ENCODE measurements around the gene RHOF.

The RHOF gene

DNA sequence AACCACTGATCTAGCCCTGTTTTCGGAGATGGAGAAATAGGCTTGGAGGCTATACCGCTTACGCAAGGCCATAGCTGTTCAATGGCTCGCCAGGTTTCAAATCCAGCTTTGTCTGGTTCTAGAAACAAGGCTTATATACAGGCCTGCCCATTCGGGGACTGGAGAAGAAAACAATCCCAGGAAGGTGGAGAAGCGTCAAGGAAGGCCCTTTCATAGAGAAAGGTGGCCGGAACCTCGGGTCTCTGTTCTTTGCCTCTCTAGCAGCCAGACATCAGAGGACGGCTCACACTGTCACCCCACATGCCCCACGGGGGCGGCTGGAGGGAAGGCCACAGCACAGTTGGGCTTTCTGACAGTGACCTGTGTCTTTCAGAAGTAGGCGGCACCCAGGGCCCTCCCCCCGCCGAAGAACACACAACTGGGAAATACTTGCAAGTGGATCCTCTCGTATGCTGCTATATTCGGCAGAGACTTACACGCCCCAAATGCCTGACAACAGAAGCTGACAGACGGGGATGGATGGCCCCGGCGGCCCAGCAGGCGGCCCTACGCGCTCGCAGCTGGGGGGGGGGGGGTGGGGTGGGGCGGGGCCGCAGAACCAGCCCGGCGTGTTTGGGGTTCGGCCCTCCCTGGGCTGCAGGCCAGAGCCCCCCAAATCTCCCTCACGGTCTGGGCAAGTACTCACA is 5.8 kb upstream of the RHOF start:
- ChIA-PET CTCF (interaction anchor here (0.5 to 7.9 kb wide), 2 partner anchors 10 to 23 kb away, joined by 3 to 212 read pairs; no protein-coding TSS in a partner anchor), POLR2A (ENCODE audit: low non-redundant PET) (interaction anchor here (0.6 kb wide), 1 partner anchor 11 kb away, joined by 5 read pairs; no protein-coding TSS in a partner anchor)
- peak overlapping the region; percentile 100 for H3K27ac ChIP-seq
- peak; percentile 78 for DNase-seq (ENCODE audit: low spot score)
- TF ChIP-seq, protein P1, sequence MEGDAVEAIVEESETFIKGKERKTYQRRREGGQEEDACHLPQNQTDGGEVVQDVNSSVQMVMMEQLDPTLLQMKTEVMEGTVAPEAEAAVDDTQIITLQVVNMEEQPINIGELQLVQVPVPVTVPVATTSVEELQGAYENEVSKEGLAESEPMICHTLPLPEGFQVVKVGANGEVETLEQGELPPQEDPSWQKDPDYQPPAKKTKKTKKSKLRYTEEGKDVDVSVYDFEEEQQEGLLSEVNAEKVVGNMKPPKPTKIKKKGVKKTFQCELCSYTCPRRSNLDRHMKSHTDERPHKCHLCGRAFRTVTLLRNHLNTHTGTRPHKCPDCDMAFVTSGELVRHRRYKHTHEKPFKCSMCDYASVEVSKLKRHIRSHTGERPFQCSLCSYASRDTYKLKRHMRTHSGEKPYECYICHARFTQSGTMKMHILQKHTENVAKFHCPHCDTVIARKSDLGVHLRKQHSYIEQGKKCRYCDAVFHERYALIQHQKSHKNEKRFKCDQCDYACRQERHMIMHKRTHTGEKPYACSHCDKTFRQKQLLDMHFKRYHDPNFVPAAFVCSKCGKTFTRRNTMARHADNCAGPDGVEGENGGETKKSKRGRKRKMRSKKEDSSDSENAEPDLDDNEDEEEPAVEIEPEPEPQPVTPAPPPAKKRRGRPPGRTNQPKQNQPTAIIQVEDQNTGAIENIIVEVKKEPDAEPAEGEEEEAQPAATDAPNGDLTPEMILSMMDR (conservative IDR thresholded peaks at IDR 0.05; ENCODE audit: low read depth): no peak

DNA sequence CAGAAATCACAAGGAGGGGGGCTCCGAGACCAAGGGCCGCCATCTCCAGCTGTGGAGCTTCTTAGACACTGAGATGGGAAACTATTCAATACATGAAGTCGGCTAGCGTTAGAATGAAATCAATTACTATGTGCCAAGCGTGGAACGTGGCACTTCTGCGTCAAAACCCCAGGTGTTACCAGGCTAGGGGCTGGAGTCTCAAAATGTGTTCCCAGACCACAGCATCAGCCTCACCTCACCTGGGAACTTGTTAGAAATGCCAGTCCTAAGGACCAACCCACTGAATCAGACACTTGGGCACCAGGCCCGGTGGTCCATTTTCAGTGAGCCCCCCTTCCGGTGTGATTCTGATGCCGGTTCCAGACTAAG is 5.3 kb upstream of the RHOF start:
- peak overlapping the region; percentile 100 for H3K27ac ChIP-seq
- TF ChIP-seq, protein P1 (conservative IDR thresholded peaks at IDR 0.05; ENCODE audit: low read depth): no peak
- no peak for DNase-seq (ENCODE audit: low spot score)
- ChIA-PET CTCF (interaction anchor here (7.9 kb wide), 1 partner anchor 11 kb away, joined by 212 read pairs; no protein-coding TSS in a partner anchor), POLR2A (ENCODE audit: low non-redundant PET) (no interaction called here)

DNA sequence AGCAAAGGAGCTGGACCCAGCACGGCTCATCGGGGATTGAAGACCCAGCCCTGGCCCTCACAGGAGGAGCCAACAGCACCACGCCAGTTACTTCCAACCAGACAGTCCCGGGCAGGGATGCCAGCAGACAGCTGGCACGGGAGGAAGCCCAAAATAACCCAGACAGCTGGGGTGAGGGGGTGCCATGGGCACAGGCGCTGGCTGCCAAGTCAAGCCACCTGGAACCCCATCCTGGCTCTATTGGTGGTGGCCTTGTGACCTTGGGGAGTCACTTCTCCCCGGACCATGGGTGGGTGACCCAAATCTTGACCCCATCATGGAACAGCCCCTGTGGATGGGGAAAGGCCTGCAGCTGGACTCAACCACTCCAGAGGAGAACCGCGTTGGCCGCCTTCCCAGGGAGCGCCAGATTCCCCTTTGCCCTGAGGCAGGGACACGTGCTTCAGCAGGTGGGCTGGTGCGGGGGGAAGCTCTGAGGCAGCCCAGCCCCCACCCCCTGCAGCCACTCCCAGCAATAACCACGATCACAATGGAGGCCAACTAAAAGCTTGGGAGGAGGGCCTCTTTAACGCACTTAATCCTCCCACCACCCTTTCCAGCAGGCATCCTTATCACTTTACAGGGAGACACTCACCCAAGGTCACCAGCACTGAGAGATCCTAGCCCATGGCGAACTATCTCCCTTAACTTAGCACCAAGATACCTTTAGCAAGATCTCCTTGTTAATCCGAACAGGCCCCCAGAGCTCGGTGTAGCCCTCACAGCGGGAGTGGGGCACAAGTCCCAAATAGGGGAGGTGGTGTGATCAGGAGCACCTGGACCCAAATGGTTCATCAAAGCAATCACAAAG is 4.7 kb upstream of the RHOF start:
- CTCF ChIA-PET: interaction anchor here (0.6 to 7.9 kb wide), 3 partner anchors 11 to 569 kb away, joined by 4 to 212 read pairs (median 5); no protein-coding TSS in a partner anchor
- TF ChIP-seq, protein P1 (conservative IDR thresholded peaks at IDR 0.05; ENCODE audit: low read depth): no peak
- DNase-seq (ENCODE audit: low spot score): no peak
- peak overlapping the region; percentile 100 for H3K27ac ChIP-seq
- POLR2A ChIA-PET (ENCODE audit: low non-redundant PET): no interaction called here

DNA sequence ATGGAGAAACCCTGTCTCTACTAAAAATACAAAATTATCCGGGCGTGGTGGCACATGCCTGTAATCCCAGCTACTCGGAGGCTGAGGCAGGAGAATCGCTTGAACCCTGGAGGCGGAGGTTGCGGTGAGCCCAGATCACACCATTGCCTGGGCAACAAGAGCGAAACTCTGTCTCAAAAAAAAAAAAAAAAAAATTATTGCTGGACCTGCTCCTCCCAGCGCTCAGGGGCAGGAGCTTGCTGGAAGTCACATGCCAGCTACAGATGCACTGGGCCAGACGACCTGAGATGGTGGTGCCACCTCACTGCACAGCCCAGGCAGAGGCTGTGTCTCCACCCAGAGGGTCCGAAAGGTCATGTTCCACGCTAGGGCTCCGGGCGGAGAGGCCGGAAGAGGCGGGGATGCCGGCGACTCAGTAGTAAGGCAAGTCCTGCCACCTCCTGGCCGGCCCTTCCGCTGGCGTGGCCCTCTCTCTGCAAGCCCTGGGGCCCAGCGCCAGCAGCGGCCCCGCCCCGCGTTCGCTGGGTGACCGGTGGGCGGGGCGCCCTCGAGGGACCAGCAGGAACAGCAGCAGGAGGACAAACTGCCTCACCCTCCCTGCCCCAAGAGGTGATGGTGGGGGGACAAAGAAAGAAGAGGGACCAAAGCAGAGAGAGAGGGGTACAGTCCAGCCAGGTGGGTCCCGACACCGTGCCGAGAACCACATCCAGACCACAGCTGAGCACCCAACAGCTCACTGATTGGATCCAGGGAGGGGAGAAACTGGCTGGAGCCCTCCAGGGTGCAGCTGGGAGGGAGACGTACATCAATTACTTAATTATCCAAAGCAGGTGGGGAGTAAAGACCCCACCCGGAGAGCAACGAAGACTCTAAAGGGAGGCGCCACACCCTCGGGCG is 3.6 kb upstream of the RHOF start:
- ChIA-PET POLR2A (ENCODE audit: low non-redundant PET) (no interaction called here), CTCF (interaction anchor here (0.6 to 7.9 kb wide), 3 partner anchors 12 to 38 kb away, joined by 5 to 212 read pairs (median 155); no protein-coding TSS in a partner anchor)
- TF ChIP-seq, protein P1 (conservative IDR thresholded peaks at IDR 0.05; ENCODE audit: low read depth): 0 out of 2 replicates have a peak, but pooled peaks have one; percentile 25
- no peak for DNase-seq (ENCODE audit: low spot score)
- H3K27ac ChIP-seq: peak overlapping the region; percentile 100

DNA sequence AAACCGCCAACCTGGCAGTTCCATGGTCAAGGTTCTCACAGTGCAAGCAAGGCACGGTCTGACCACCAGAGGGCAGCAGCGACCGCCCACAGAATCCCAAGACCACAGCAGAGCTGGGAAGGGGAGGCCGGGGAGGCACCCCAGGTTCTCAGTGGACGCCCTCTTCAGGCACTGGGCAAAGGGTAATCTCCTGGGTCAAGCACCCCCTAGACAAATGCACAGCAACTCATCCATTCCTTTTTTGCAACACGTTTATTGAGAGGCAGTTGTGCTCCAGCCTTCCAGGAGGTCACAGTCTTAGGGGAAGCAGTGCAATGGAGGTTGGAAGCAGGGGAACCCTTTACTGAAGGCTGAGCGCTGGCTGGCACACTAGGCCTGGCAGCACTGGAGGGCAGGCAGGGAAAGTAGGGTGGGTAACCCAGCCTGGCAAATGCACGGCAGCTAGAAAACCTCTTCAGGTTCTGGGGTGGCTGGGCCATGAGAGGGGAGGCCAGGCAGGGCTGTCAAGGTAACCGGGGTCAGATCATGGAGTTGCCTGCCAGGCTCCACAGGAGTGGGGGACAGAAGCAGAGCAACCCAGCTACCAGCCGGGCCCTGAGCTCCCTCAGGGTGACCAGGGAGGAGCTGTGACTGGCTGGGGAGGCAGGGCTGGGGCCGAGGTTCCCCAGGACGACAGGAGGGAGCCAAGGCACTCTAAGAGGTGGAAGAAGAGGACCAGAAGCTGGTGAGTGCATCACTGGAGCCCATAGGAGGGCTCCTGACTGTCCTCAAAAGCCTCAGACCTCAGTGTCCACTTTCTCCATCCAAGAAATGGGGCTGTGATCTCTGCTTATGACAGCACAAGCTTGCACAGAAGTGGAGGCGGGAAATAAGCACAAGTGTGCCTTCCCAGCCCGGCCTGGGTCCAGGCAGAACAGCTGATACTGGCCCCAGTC is 1.8 kb upstream of the RHOF start:
- CTCF ChIA-PET: interaction anchor here (0.5 to 7.9 kb wide), 31 partner anchors 8 to 850 kb away, joined by 3 to 212 read pairs (median 5); partner anchors contain the start of genes PSMD9 and SETD1B
- peak overlapping the region; percentile 100 for H3K27ac ChIP-seq
- TF ChIP-seq, protein P1 (conservative IDR thresholded peaks at IDR 0.05; ENCODE audit: low read depth): peak; percentile 76
- peak; percentile 76 for DNase-seq (ENCODE audit: low spot score)
- POLR2A ChIA-PET (ENCODE audit: low non-redundant PET): interaction anchor here (1.1 to 2.2 kb wide), 2 partner anchors 17 to 93 kb away, joined by 3 to 12 read pairs; partner anchors contain the start of gene PSMD9

All from RWPE1 (cell line).